Transverse colon (tissue), 3 donors: Measurements from ENCODE around the gene TIA1.

Experiments
- CTCF ChIP-seq, 5 experiments: fragments of 200-600 bp in 3 of 5; fragments of 450-650 bp in 2 of 5; sonication (generic) in 3 of 5; IDR thresholded peaks; 1 replicate in 2 of 5; 2 replicates in 3 of 5; pipeline ENCODE4 v1.5.1; 2016 to 2017; ENCODE audit warnings: antibody characterized with exemption in 5 of 5, inconsistent platforms in 3 of 5, mild to moderate bottlenecking in 2 of 5, moderate library complexity in 1 of 5
- POLR2A ChIP-seq: fragments of 450-650 bp; IDR thresholded peaks from one replicate; pipeline ENCODE4 v1.6.1; 2016; ENCODE audit warnings: antibody characterized with exemption, mild to moderate bottlenecking, moderate library complexity

GRCh38 chr2:70190418-70191243, 57.8 kb downstream of the TIA1 start, which contains the start of gene C2orf42:
- TF ChIP-seq CTCF (IDR thresholded peaks at IDR 0.05) (peak in 1 of 5 experiments; percentile 9), POLR2A (peak; percentile 98)
